HCT116 (cell line): Measurements from ENCODE around the gene CCDC86. TPM values are rescaled to one million over a fixed set of nuclear protein-coding genes. Genes with fewer than 3 reads are reported as not detected.

Source experiments
- ATAC-seq: fragments of 200-7000 bp; cut with Tn5 transposase; 2 replicates; pipeline ENCODE4 v1.9.1; 2020; ENCODE audit warnings: mild to moderate bottlenecking, moderate library complexity
- BruUV-seq: library from RNA; stranded (reverse); fragments of 400-500 nt; replicated peaks from 2 replicates; lab custom pipeline; 2021; lab: Mats Ljungman, UMichigan
- CTCF ChIA-PET: fragments of 300-600 bp; sonication (Branson Sonifier 250); formaldehyde crosslinking; loops from one replicate; lab custom pipeline; 2021; ENCODE audit warnings: antibody characterized with exemption; lab: Charles Lee
- POLR2A ChIA-PET: fragments of 300-600, 350-600 bp; sonication (Branson Sonifier 250); formaldehyde crosslinking; loops from one replicate; lab custom pipeline; 2021; ENCODE audit warnings: antibody characterized with exemption; lab: Charles Lee
- RAD21 ChIA-PET, 2 experiments: fragments of 300-600 bp; sonication (Branson Sonifier 250); formaldehyde crosslinking; loops; one replicate each; lab custom pipeline; 2023; ENCODE audit warnings: low total read pairs in 2 of 2; ENCODE audit not compliant: uncharacterized antibody in 2 of 2, unreplicated experiment in 2 of 2, low non-redundant PET in 1 of 2; lab: Charles Lee
- DNase-seq: peaks from one replicate; pipeline ENCODE4 v3.0.0-alpha.2; 2010; ENCODE audit warnings: low read depth, low spot score
- H2AFZ ChIP-seq: fragments of 200-600 bp; shearing (Covaris generic), sonication (generic); 2 replicates; pipeline ENCODE4 v1.6.1; 2017; ENCODE audit warnings: low read depth, mixed run types, mixed read lengths, antibody characterized with exemption, low read length; ENCODE audit not compliant: poor library complexity, severe bottlenecking
- H3K27ac ChIP-seq: 2 replicates; pipeline ENCODE4 v1.5.1; 2012; ENCODE audit warnings: low read depth, low read length
- H3K27me3 ChIP-seq: fragments of 200-600 bp; sonication (generic); 2 replicates; pipeline ENCODE4 v1.6.1; 2016; ENCODE audit warnings: mixed run types, low read length, mixed read lengths; ENCODE audit not compliant: insufficient read depth
- H3K36me3 ChIP-seq, 2 experiments: fragments of 200-500 bp in 1 of 2; fragments of 200-600 bp in 1 of 2; sonication (Bioruptor generic) in 1 of 2; sonication (generic) in 1 of 2; 2 replicates each; pipeline versions ENCODE4 v1.5.1 to v1.6.1; 2014 to 2016; ENCODE audit warnings: low read length in 2 of 2, inconsistent platforms in 1 of 2, mixed read lengths in 1 of 2, mixed run types in 1 of 2; ENCODE audit not compliant: insufficient read depth in 2 of 2, control insufficient read depth in 1 of 2
- H3K4me1 ChIP-seq, 2 experiments: fragments of 200-600 bp in 1 of 2; sonication (generic) in 1 of 2; 2 replicates each; pipeline versions ENCODE4 v1.5.1 to v1.6.1; 2012 to 2017; ENCODE audit warnings: low read length in 2 of 2, inconsistent platforms in 1 of 2, mild to moderate bottlenecking in 1 of 2, mixed read lengths in 1 of 2, mixed run types in 1 of 2, moderate library complexity in 1 of 2; ENCODE audit not compliant: insufficient read depth in 2 of 2, control insufficient read depth in 1 of 2
- H3K4me2 ChIP-seq: fragments of 200-600 bp; sonication (generic); 2 replicates; pipeline ENCODE4 v1.6.1; 2017; ENCODE audit warnings: mixed run types, low read length, mixed read lengths
- H3K4me3 ChIP-seq, 2 experiments: fragments of 200-600 bp in 1 of 2; sonication (generic) in 1 of 2; replicated peaks in 1 of 2; 2 replicates each; pipeline ENCODE4 v1.5.1; 2011 to 2016; ENCODE audit warnings: low read length in 2 of 2, control low read depth in 1 of 2, low read depth in 1 of 2, mild to moderate bottlenecking in 1 of 2, mixed read lengths in 1 of 2, mixed run types in 1 of 2
- H3K79me2 ChIP-seq: fragments of 200-600 bp; sonication (generic); 2 replicates; pipeline ENCODE4 v1.6.1; 2017; ENCODE audit warnings: mild to moderate bottlenecking, mixed run types, low read length, moderate library complexity, mixed read lengths; ENCODE audit not compliant: insufficient read depth
- H3K9ac ChIP-seq: fragments of 200-600 bp; sonication (generic); 2 replicates; pipeline ENCODE4 v1.6.1; 2016; ENCODE audit warnings: low read length, mixed read lengths
- H3K9me2 ChIP-seq: fragments of 200-600 bp; sonication (generic), shearing (Covaris generic); 2 replicates; pipeline ENCODE4 v1.6.1; 2017; ENCODE audit warnings: mixed run types, mild to moderate bottlenecking, moderate library complexity; ENCODE audit not compliant: insufficient read depth
- H3K9me3 ChIP-seq, 2 experiments: fragments of 200-500 bp in 1 of 2; fragments of 200-600 bp in 1 of 2; sonication (Bioruptor generic) in 1 of 2; sonication (generic) in 1 of 2; 2 replicates each; pipeline ENCODE4 v1.6.1; 2014 to 2017; ENCODE audit warnings: low read length in 2 of 2, mixed read lengths in 2 of 2, inconsistent platforms in 1 of 2, low read depth in 1 of 2, mild to moderate bottlenecking in 1 of 2, mixed run types in 1 of 2, moderate library complexity in 1 of 2; ENCODE audit not compliant: control insufficient read depth in 1 of 2, insufficient read depth in 1 of 2
- H4K20me1 ChIP-seq: fragments of 200-600 bp; sonication (generic), shearing (Covaris generic); 2 replicates; pipeline ENCODE4 v1.6.1; 2017; ENCODE audit warnings: mixed run types, mild to moderate bottlenecking, moderate library complexity; ENCODE audit not compliant: insufficient read depth
- CBX3 ChIP-seq: IDR thresholded peaks from 2 replicates; pipeline ENCODE4 v1.6.1; 2012; ENCODE audit warnings: low read depth
- EGR1 ChIP-seq: IDR thresholded peaks from 2 replicates; pipeline ENCODE4 v1.6.1; 2012; ENCODE audit warnings: low read depth
- POLR2A ChIP-seq: IDR thresholded peaks from 2 replicates; pipeline ENCODE4 v1.7.0; 2011; ENCODE audit warnings: borderline replicate concordance; ENCODE audit not compliant: insufficient read depth, insufficient read length; ENCODE audit errors: extremely low read depth
- POLR2AphosphoS5 ChIP-seq: IDR thresholded peaks from 2 replicates; pipeline ENCODE4 v1.6.1; 2011; ENCODE audit warnings: mild to moderate bottlenecking, low read depth, low read length, moderate library complexity
- RAD21 ChIP-seq: IDR thresholded peaks from 2 replicates; pipeline ENCODE4 v1.6.1; 2012; ENCODE audit warnings: low read depth, mild to moderate bottlenecking
- SP1 ChIP-seq: IDR thresholded peaks from 2 replicates; pipeline ENCODE4 v1.6.1; 2012; ENCODE audit warnings: low read depth
- ZFX ChIP-seq: fragments of 450-650 bp; IDR thresholded peaks from 2 replicates; pipeline ENCODE4 v1.6.1; 2017
- ZNF274 ChIP-seq: fragments of 200-500 bp; sonication (Bioruptor generic); IDR thresholded peaks from 2 replicates; pipeline ENCODE4 v1.6.1; 2014; ENCODE audit warnings: mild to moderate bottlenecking, low read depth, low read length, inconsistent platforms
- intact Hi-C: fragments of 100-400 bp; cut with micrococcal nuclease; formaldehyde crosslinking; loops from 2 replicates; pipeline ENCODE4 v1.10.0; 2022
- total RNA-seq: library from RNA; stranded (reverse); gene quantifications from one replicate; pipeline ENCODE4 v1.2.1, GENCODE V29; 2021; ENCODE audit not compliant: unreplicated experiment
- TF ChIP-seq, protein P1 (sequence below): IDR thresholded peaks from 2 replicates; pipeline ENCODE4 v1.6.1; 2012
- TF ChIP-seq, protein P2 (sequence below): IDR thresholded peaks from 2 replicates; pipeline ENCODE4 v1.6.1; 2011; ENCODE audit warnings: mild to moderate bottlenecking, low read length, moderate library complexity; ENCODE audit not compliant: insufficient replicate concordance; ENCODE audit errors: extremely low read depth
- TF ChIP-seq, protein P3 (sequence below), 3 experiments: fragments of 200-600 bp in 1 of 3; sonication (generic) in 1 of 3; IDR thresholded peaks in 2 of 3; conservative IDR thresholded peaks in 1 of 3; 2 replicates each; pipeline ENCODE4 v1.5.1; 2012 to 2017; ENCODE audit warnings: low read depth in 2 of 3, low read length in 2 of 3, antibody characterized with exemption in 1 of 3, borderline replicate concordance in 1 of 3, control low read depth in 1 of 3, mild to moderate bottlenecking in 1 of 3, mixed read lengths in 1 of 3, mixed run types in 1 of 3, moderate library complexity in 1 of 3; ENCODE audit not compliant: insufficient read depth in 1 of 3

Gene CCDC86
- total RNA-seq, 1 experiment from 2014 or later = 69.6 TPM

DNA sequence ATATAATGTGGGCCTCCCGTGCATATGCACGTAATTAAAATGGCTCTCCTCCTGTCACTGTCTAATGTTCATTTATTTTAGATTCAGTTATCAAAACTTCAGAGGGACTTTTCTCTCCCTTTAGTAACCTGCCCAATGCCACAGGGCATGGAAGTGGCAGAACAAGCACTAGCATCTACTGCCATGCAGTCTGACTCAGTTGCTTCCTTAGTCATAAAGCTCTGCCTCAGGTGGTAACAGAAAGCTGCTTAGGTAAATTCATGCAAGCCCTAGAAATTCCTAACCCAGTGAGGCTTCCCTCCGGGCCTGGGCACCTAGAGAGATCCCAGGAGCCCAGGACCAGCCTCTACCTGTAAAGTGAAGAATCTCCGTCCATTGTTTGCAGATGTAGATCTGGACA lies 55.6 kb downstream of the CCDC86 start:
- Histone ChIP-seq H2AFZ (no peak overlapping the region), H4K20me1 (peaks cover 7% of the 10 kb centered on the region), H3K27me3 (no peaks in the 10 kb centered on the region), H3K4me1 (peaks cover 0 to 3% of the 10 kb centered on the region in 2 experiments; a peak in 1 of 4 replicates), H3K9me2 (no peaks in the 10 kb centered on the region), H3K79me2 (peaks cover 18% of the 10 kb centered on the region; the same call in 1 of the 2 replicates), H3K4me2 (no peak overlapping the region), H3K27ac (no peak overlapping the region), H3K36me3 (peaks cover 68 to 69% of the 10 kb centered on the region in 2 experiments), H3K4me3 (no peak overlapping the region), H3K9me3 (no peaks in the 10 kb centered on the region), H3K9ac (no peak overlapping the region)
- no peak for TF ChIP-seq POLR2A
- TF ChIP-seq SP1 = no peak
- TF ChIP-seq ZFX = no peak
- TF ChIP-seq, protein P1, sequence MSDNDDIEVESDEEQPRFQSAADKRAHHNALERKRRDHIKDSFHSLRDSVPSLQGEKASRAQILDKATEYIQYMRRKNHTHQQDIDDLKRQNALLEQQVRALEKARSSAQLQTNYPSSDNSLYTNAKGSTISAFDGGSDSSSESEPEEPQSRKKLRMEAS = no peak
- TF ChIP-seq EGR1 = no peak
- TF ChIP-seq ZNF274 = no peak
- TF ChIP-seq POLR2AphosphoS5 = no peak
- TF ChIP-seq, protein P2, sequence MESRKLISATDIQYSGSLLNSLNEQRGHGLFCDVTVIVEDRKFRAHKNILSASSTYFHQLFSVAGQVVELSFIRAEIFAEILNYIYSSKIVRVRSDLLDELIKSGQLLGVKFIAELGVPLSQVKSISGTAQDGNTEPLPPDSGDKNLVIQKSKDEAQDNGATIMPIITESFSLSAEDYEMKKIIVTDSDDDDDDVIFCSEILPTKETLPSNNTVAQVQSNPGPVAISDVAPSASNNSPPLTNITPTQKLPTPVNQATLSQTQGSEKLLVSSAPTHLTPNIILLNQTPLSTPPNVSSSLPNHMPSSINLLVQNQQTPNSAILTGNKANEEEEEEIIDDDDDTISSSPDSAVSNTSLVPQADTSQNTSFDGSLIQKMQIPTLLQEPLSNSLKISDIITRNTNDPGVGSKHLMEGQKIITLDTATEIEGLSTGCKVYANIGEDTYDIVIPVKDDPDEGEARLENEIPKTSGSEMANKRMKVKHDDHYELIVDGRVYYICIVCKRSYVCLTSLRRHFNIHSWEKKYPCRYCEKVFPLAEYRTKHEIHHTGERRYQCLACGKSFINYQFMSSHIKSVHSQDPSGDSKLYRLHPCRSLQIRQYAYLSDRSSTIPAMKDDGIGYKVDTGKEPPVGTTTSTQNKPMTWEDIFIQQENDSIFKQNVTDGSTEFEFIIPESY = no peak
- TF ChIP-seq RAD21 = no peak
- TF ChIP-seq, protein P3, sequence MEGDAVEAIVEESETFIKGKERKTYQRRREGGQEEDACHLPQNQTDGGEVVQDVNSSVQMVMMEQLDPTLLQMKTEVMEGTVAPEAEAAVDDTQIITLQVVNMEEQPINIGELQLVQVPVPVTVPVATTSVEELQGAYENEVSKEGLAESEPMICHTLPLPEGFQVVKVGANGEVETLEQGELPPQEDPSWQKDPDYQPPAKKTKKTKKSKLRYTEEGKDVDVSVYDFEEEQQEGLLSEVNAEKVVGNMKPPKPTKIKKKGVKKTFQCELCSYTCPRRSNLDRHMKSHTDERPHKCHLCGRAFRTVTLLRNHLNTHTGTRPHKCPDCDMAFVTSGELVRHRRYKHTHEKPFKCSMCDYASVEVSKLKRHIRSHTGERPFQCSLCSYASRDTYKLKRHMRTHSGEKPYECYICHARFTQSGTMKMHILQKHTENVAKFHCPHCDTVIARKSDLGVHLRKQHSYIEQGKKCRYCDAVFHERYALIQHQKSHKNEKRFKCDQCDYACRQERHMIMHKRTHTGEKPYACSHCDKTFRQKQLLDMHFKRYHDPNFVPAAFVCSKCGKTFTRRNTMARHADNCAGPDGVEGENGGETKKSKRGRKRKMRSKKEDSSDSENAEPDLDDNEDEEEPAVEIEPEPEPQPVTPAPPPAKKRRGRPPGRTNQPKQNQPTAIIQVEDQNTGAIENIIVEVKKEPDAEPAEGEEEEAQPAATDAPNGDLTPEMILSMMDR (IDR thresholded peaks at IDR 0.05 in 2 of 3, conservative IDR thresholded peaks at IDR 0.05 in 1 of 3; ENCODE audit: borderline replicate concordance in 1 of 3, insufficient read depth in 1 of 3, low read depth in 2 of 3, low read length in 2 of 3) = no peak
- TF ChIP-seq CBX3 = no peak
- ATAC-seq = no peak
- intact Hi-C loops = no loop called here
- no peak for DNase-seq
- ChIA-PET RAD21 (no interaction called here), CTCF (no interaction called here), POLR2A (no interaction called here)
- BruUV-seq = no TSS peak
